SK-N-SH (cell line): ENCODE results near the gene ITGA8. TPM values are rescaled to one million over a fixed set of nuclear protein-coding genes. Genes with fewer than 3 reads are reported as not detected.

Experiments used
- CTCF ChIA-PET: fragments of 300-600, 350-600 bp; formaldehyde crosslinking; extraction: SDS; loops from one replicate; lab custom pipeline; 2021; lab: Yijun Ruan, JAX
- POLR2A ChIA-PET: fragments of 350-600 bp; sonication (Branson Sonifier 250); formaldehyde crosslinking; extraction: SDS; loops from one replicate; lab custom pipeline; 2020; ENCODE audit warnings: antibody characterized with exemption, inconsistent platforms; lab: Yijun Ruan, JAX
- DNase-seq: peaks from one replicate; pipeline ENCODE4 v3.0.0; 2012
- H2AFZ ChIP-seq: fragments of 200-600 bp; sonication (generic); 2 replicates; pipeline ENCODE4 v1.8.1; 2016; ENCODE audit warnings: antibody characterized with exemption, mild to moderate bottlenecking, low read depth
- H3F3A ChIP-seq: fragments of 200-600 bp; sonication (generic); replicated peaks from 2 replicates; pipeline ENCODE3; 2016; ENCODE audit warnings: antibody characterized with exemption, mild to moderate bottlenecking; ENCODE audit not compliant: insufficient read depth
- H3K27ac ChIP-seq, 2 experiments: fragments of 200-500 bp in 1 of 2; fragments of 200-600 bp in 1 of 2; sonication (Bioruptor generic) in 1 of 2; sonication (generic), shearing (Covaris generic) in 1 of 2; 2 replicates each; pipeline versions ENCODE4 v1.5.1 to v1.6.1; 2014 to 2016; ENCODE audit warnings: low read depth in 2 of 2, inconsistent platforms in 1 of 2, low read length in 1 of 2, mild to moderate bottlenecking in 1 of 2, mixed read lengths in 1 of 2
- H3K27me3 ChIP-seq: fragments of 200-600 bp; sonication (generic), shearing (Covaris generic); 2 replicates; pipeline ENCODE4 v1.6.1; 2016; ENCODE audit warnings: mixed run types; ENCODE audit not compliant: insufficient read depth
- H3K36me3 ChIP-seq, 2 experiments: fragments of 200-500 bp in 1 of 2; fragments of 200-600 bp in 1 of 2; sonication (Bioruptor generic) in 1 of 2; sonication (generic) in 1 of 2; replicated peaks in 1 of 2; 2 replicates each; pipeline versions ENCODE3 to v1.5.1; 2014 to 2016; ENCODE audit warnings: low read length in 1 of 2, mild to moderate bottlenecking in 1 of 2; ENCODE audit not compliant: insufficient read depth in 2 of 2, control insufficient read depth in 1 of 2
- H3K4me1 ChIP-seq, 2 experiments: fragments of 200-500 bp in 1 of 2; fragments of 200-600 bp in 1 of 2; sonication (Bioruptor generic) in 1 of 2; sonication (generic), shearing (Covaris generic) in 1 of 2; 2 replicates each; pipeline versions ENCODE4 v1.5.1 to v1.6.1; 2014 to 2016; ENCODE audit warnings: low read depth in 1 of 2, low read length in 1 of 2, mixed run types in 1 of 2; ENCODE audit not compliant: insufficient read depth in 2 of 2, control insufficient read depth in 1 of 2
- H3K4me2 ChIP-seq: fragments of 200-600 bp; sonication (generic), shearing (Covaris generic); 2 replicates; pipeline ENCODE4 v1.6.1; 2017; ENCODE audit warnings: mixed run types
- H3K4me3 ChIP-seq, 2 experiments: fragments of 200-500 bp in 1 of 2; fragments of 200-600 bp in 1 of 2; sonication (Bioruptor generic) in 1 of 2; sonication (generic), shearing (Covaris generic) in 1 of 2; 2 replicates each; pipeline versions ENCODE4 v1.5.1 to v1.8.1; 2014 to 2016; ENCODE audit warnings: low read depth in 2 of 2, inconsistent platforms in 1 of 2, low read length in 1 of 2, mild to moderate bottlenecking in 1 of 2, mixed read lengths in 1 of 2, moderate library complexity in 1 of 2
- H3K79me2 ChIP-seq: fragments of 200-600 bp; sonication (generic); 2 replicates; pipeline ENCODE4 v1.8.1; 2017; ENCODE audit warnings: mild to moderate bottlenecking; ENCODE audit not compliant: insufficient read depth
- H3K9ac ChIP-seq: fragments of 200-600 bp; sonication (generic); 2 replicates; pipeline ENCODE4 v1.6.1; 2017; ENCODE audit warnings: mixed run types
- H3K9me2 ChIP-seq: fragments of 200-600 bp; sonication (generic); 2 replicates; pipeline ENCODE4 v1.6.1; 2017; ENCODE audit warnings: mixed run types
- H3K9me3 ChIP-seq: fragments of 200-600 bp; sonication (generic); 2 replicates; pipeline ENCODE4 v1.6.1; 2017; ENCODE audit warnings: mixed run types, mild to moderate bottlenecking, moderate library complexity
- H4K20me1 ChIP-seq: fragments of 200-600 bp; sonication (generic); 2 replicates; pipeline ENCODE4 v1.6.1; 2017; ENCODE audit warnings: mild to moderate bottlenecking, mixed run types; ENCODE audit not compliant: insufficient read depth
- CHD2 ChIP-seq: fragments of 150-350 bp; IDR thresholded peaks from 2 replicates; pipeline ENCODE4 v1.6.1; 2018; ENCODE audit warnings: low read length; ENCODE audit not compliant: partially characterized antibody
- EZH2phosphoT487 ChIP-seq: fragments of 200-600 bp; sonication (generic); IDR thresholded peaks from 2 replicates; pipeline ENCODE4 v1.6.1; 2017; ENCODE audit warnings: low read depth, mixed run types, mild to moderate bottlenecking, antibody characterized with exemption, moderate library complexity, borderline replicate concordance
- JUND ChIP-seq: IDR thresholded peaks from 2 replicates; pipeline ENCODE4 v1.4.0; 2012
- RFX5 ChIP-seq: IDR thresholded peaks from 2 replicates; pipeline ENCODE4 v1.6.1; 2012; ENCODE audit warnings: mild to moderate bottlenecking, improper control_type of control experiment, low read length
- TCF12 ChIP-seq: IDR thresholded peaks from 2 replicates; pipeline ENCODE4 v1.4.0; 2012
- YY1 ChIP-seq: IDR thresholded peaks from 2 replicates; pipeline ENCODE4 v1.4.0; 2012; ENCODE audit warnings: low read depth, mild to moderate bottlenecking
- ZBTB33 ChIP-seq: IDR thresholded peaks from 2 replicates; pipeline ENCODE4 v1.4.0; 2012; ENCODE audit warnings: low read depth, borderline replicate concordance
- WGBS: methylation state at CpG from one replicate; pipeline ENCODE4 v1.1.6; 2017; ENCODE audit warnings: low lambda C conversion rate; 5-methylcytosine and 5-hydroxymethylcytosine counted together
- polyA plus RNA-seq, 3 experiments: library from polyadenylated mRNA; depleted of rRNA; stranded (reverse); fragments of >200 nt; gene quantifications; 2 replicates each; pipeline ENCODE4 v1.2.3, GENCODE V29; 2012
- TF ChIP-seq, protein P1 (sequence below): IDR thresholded peaks from 2 replicates; pipeline ENCODE4 v1.4.0; 2012; ENCODE audit warnings: low read depth
- TF ChIP-seq, protein P2 (sequence below): IDR thresholded peaks from 2 replicates; pipeline ENCODE4 v1.4.0; 2012; ENCODE audit warnings: low read depth, borderline replicate concordance

The ITGA8 gene
- polyA plus RNA-seq, 1 of the 3 experiments (the other 2 are of a cell fraction) = not detected

GRCh38 chr10:15516256-15517085 lies 203.3 kb downstream of the ITGA8 start:
- H4K20me1 ChIP-seq = no peaks in the 10 kb centered on the region
- H3K9ac ChIP-seq = no peak overlapping the region
- no peaks in the 10 kb centered on the region for H3K79me2 ChIP-seq
- TF ChIP-seq, protein P1, sequence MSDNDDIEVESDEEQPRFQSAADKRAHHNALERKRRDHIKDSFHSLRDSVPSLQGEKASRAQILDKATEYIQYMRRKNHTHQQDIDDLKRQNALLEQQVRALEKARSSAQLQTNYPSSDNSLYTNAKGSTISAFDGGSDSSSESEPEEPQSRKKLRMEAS = no peak
- no peaks in the 10 kb centered on the region for H3F3A ChIP-seq
- H3K36me3 ChIP-seq = no peaks in the 10 kb centered on the region
- 38% methylated on average over 4 of the region's 4 CpGs for WGBS
- ChIA-PET POLR2A (no interaction called here), CTCF (no interaction called here)
- no peak overlapping the region for H3K4me2 ChIP-seq
- H2AFZ ChIP-seq = no peak overlapping the region
- no peak for DNase-seq
- no peak overlapping the region for H3K4me3 ChIP-seq
- no peaks in the 10 kb centered on the region for H3K9me3 ChIP-seq
- H3K27ac ChIP-seq = no peak overlapping the region
- H3K9me2 ChIP-seq = no peaks in the 10 kb centered on the region
- no peaks in the 10 kb centered on the region for H3K4me1 ChIP-seq
- H3K27me3 ChIP-seq = no peaks in the 10 kb centered on the region

DNA sequence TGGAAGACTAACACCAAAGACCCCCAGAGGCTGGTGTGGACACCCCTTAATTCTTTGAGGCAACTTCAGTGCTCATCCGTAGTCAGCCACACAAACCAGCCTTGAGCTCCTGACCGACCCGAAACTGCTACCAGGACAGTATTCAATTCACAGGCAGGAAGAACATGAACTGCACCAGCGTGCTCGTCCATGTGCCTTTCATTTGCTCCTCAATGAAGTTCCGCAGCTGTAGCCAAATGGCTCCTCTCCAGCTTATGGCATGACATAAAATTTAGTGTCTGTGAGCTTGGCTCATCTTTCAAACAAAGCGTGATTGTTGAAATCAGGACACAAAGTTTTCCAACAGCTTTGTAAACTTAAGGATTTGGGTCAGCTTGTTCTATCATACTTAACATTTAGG lies 204.5 kb downstream of the ITGA8 start:
- H3K4me2 ChIP-seq = no peak overlapping the region
- ChIA-PET CTCF (interaction anchor here (0.6 kb wide), 1 partner anchor 1438 kb away, joined by 3 read pairs; no protein-coding TSS in a partner anchor), POLR2A (no interaction called here)

More for the DNA sequence above, 204.5 kb downstream of the ITGA8 start:
- Histone ChIP-seq H3K79me2 (no peaks in the 10 kb centered on the region), H3K9ac (no peak overlapping the region), H3K27me3 (no peaks in the 10 kb centered on the region), H4K20me1 (no peaks in the 10 kb centered on the region), H3F3A (no peaks in the 10 kb centered on the region), H3K4me1 (no peaks in the 10 kb centered on the region), H3K9me2 (no peaks in the 10 kb centered on the region), H3K27ac (no peak overlapping the region), H3K36me3 (no peaks in the 10 kb centered on the region), H3K9me3 (no peaks in the 10 kb centered on the region), H2AFZ (no peak overlapping the region), H3K4me3 (no peak overlapping the region)
- 23% methylated on average over 7 of the region's 7 CpGs for WGBS
- no peak for DNase-seq
- TF ChIP-seq, protein P2, sequence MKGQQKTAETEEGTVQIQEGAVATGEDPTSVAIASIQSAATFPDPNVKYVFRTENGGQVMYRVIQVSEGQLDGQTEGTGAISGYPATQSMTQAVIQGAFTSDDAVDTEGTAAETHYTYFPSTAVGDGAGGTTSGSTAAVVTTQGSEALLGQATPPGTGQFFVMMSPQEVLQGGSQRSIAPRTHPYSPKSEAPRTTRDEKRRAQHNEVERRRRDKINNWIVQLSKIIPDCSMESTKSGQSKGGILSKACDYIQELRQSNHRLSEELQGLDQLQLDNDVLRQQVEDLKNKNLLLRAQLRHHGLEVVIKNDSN = no peak
- TF ChIP-seq TCF12 (no peak), ZBTB33 (no peak), CHD2 (no peak), EZH2phosphoT487 (no peak), YY1 (no peak), JUND (no peak), RFX5 (no peak)
- TF ChIP-seq, protein P1 = no peak
